Uterus (tissue), 2 donors: ENCODE measurements around the gene PTEN.

Experiments used
- CTCF ChIP-seq, 4 experiments: fragments of 200-600 bp in 2 of 4; fragments of 450-650 bp in 2 of 4; sonication (generic) in 2 of 4; IDR thresholded peaks; one replicate each; pipeline ENCODE4 v1.5.1; 2016 to 2019; ENCODE audit warnings: antibody characterized with exemption in 4 of 4, mild to moderate bottlenecking in 2 of 4, moderate library complexity in 1 of 4
- POLR2A ChIP-seq, 2 donors: fragments of 450-650 bp; IDR thresholded peaks; one replicate each; pipeline ENCODE4 v1.6.1; 2016; ENCODE audit warnings: antibody characterized with exemption in 2 of 2, mild to moderate bottlenecking in 1 of 2, moderate library complexity in 1 of 2

GRCh38 chr10:87841186-87841585 is 22.2 kb upstream of the PTEN start:
- TF ChIP-seq CTCF (IDR thresholded peaks at IDR 0.05) (no peak), POLR2A (IDR thresholded peaks at IDR 0.05) (no peak)
